T-cell (primary cell): ENCODE measurements around the gene GMPR. TPM values are rescaled to one million over a fixed set of nuclear protein-coding genes. Genes with fewer than 3 reads are reported as not detected.

ENCODE experiments used
- ATAC-seq, 4 experiments: fragments of 200-7000 bp in 3 of 4; fragments of 150-1000 bp in 1 of 4; cut with Tn5 transposase; replicated peaks in 1 of 4; 1 replicate in 3 of 4; 2 replicates in 1 of 4; pipeline ENCODE4 v1.10.0; 2021; ENCODE audit warnings: moderate library complexity in 3 of 4, mild to moderate bottlenecking in 2 of 4, moderate number of reproducible peaks in 1 of 4
- CTCF ChIA-PET, 2 donors: fragments of 300-600 bp; sonication (Branson Sonifier 250); formaldehyde crosslinking; loops; one replicate each; lab custom pipeline; 2022; ENCODE audit warnings: antibody characterized with exemption in 2 of 2; lab: Charles Lee
- POLR2A ChIA-PET, 2 donors: fragments of 300-600 bp; sonication (Branson Sonifier 250); formaldehyde crosslinking; loops; one replicate each; lab custom pipeline; 2022; ENCODE audit warnings: antibody characterized with exemption in 2 of 2; lab: Charles Lee
- DNase-seq, 35 experiments: peaks; one replicate each; pipeline versions ENCODE4 v3.0.0 to v3.0.0-alpha.2; 2013 to 2023
- H3K27ac ChIP-seq: one replicate; pipeline ENCODE4 v1.5.1; 2013; ENCODE audit warnings: low read length
- H3K27me3 ChIP-seq, 2 experiments: replicated peaks in 1 of 2; 1 replicate in 1 of 2; 2 replicates in 1 of 2; pipeline versions ENCODE4 v1.6.1 to v1.7.0; 2013; ENCODE audit warnings: low read length in 1 of 2, mixed read lengths in 1 of 2; ENCODE audit not compliant: control insufficient read depth in 2 of 2, insufficient read depth in 2 of 2; ENCODE audit errors: extremely low read depth in 1 of 2
- H3K36me3 ChIP-seq, 2 donors: 1 replicate in 1 of 2; 2 replicates in 1 of 2; pipeline versions ENCODE4 v1.6.1 to v1.7.0; 2013; ENCODE audit warnings: low read length in 1 of 2; ENCODE audit not compliant: control insufficient read depth in 2 of 2, insufficient read depth in 1 of 2; ENCODE audit errors: extremely low read depth in 1 of 2
- H3K4me1 ChIP-seq, 2 experiments: 1 replicate in 1 of 2; 2 replicates in 1 of 2; pipeline versions ENCODE4 v1.6.1 to v1.7.0; 2013; ENCODE audit warnings: low read length in 2 of 2, mixed read lengths in 1 of 2; ENCODE audit not compliant: insufficient read depth in 2 of 2, control insufficient read depth in 1 of 2; ENCODE audit errors: extremely low read depth in 1 of 2
- H3K4me3 ChIP-seq, 2 donors: 1 replicate in 1 of 2; 2 replicates in 1 of 2; pipeline versions ENCODE4 v1.5.1 to v1.7.0; 2013; ENCODE audit warnings: mild to moderate bottlenecking in 2 of 2, low read length in 1 of 2, moderate library complexity in 1 of 2; ENCODE audit not compliant: control insufficient read depth in 1 of 2; ENCODE audit errors: extremely low read depth in 1 of 2
- H3K9me3 ChIP-seq: 2 replicates; pipeline ENCODE4 v1.7.0; 2013
- H3K27ac Mint-ChIP-seq, 2 donors: one replicate each; pipeline ENCODE4 v1.8.0; 2020 to 2021; ENCODE audit warnings: mild to moderate bottlenecking in 2 of 2, mixed read lengths in 2 of 2
- H3K27me3 Mint-ChIP-seq, 2 donors: one replicate each; pipeline ENCODE4 v1.8.0; 2021 to 2022; ENCODE audit warnings: mixed read lengths in 2 of 2
- H3K36me3 Mint-ChIP-seq: one replicate; pipeline ENCODE4 v1.8.0; 2021; ENCODE audit warnings: mixed read lengths
- H3K4me1 Mint-ChIP-seq, 3 donors: one replicate each; pipeline ENCODE4 v1.8.0; 2020 to 2022; ENCODE audit warnings: mixed read lengths in 3 of 3, mild to moderate bottlenecking in 1 of 3
- H3K4me3 Mint-ChIP-seq, 3 donors: one replicate each; pipeline ENCODE4 v1.8.0; 2020 to 2022; ENCODE audit warnings: mild to moderate bottlenecking in 3 of 3, mixed read lengths in 3 of 3, moderate library complexity in 3 of 3
- H3K9me3 Mint-ChIP-seq, 3 donors: one replicate each; pipeline ENCODE4 v1.8.0; 2020 to 2022; ENCODE audit warnings: mixed read lengths in 3 of 3
- WGBS: methylation state at CpG from one replicate; pipeline ENCODE4 v1.1.5; 2013; ENCODE audit warnings: missing lambda C conversion rate; ENCODE audit not compliant: insufficient coverage; 5-methylcytosine and 5-hydroxymethylcytosine counted together
- total RNA-seq, 35 experiments: library from RNA in 6 of 35; stranded (reverse) in 6 of 35; fragments of 120-200 nt in 1 of 35; gene quantifications; one replicate each; pipeline versions ENCODE4 v1.2.1 to v1.2.4 and lab custom pipeline; 2013 to 2026

Gene GMPR
- total RNA-seq, 5 donors from 2014 or later (not counting 1 experiment from before 2014, with no cell fraction given), result 0.26 to 1.4 (median 0.68) TPM

DNA sequence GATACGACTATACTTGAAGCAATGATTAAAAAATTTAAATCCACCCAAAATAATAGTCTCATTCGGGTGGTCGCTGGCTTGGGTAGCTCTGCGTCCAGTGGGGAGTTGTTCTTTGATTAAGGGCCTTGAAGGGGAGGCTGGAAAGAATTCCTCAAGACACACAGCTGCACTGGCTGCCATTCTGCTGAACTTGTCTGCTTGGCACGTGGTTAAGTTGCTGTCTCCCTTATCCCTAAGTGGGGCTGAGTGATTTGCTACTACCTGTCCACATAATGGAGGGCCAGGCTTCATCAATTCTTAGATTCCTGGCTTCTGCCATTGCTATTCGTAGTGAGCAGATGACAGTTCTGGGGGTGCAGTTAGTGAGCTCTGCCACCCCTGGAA, 98.5 kb downstream of the GMPR start:
- Mint-ChIP-seq H3K9me3 (no peaks in the 10 kb centered on the region), H3K27me3 (no peaks in the 10 kb centered on the region), H3K4me3 (no peak overlapping the region), H3K36me3 (peaks cover 3% of the 10 kb centered on the region), H3K27ac (no peak overlapping the region), H3K4me1 (no peaks in the 10 kb centered on the region)
- ATAC-seq (no peak), DNase-seq (no peak)
- H3K27ac ChIP-seq, result no peak overlapping the region
- WGBS, result 93% methylated on average over 2 of the region's 6 CpGs
- peaks cover under 1 to 5% of the 10 kb centered on the region in 2 experiments for H3K4me1 ChIP-seq
- POLR2A ChIA-PET, result no interaction called here
- CTCF ChIA-PET, result no interaction called here
- no peaks in the 10 kb centered on the region for H3K9me3 ChIP-seq
- H3K27me3 ChIP-seq, result no peaks in the 10 kb centered on the region
- no peak overlapping the region for H3K4me3 ChIP-seq
- no peaks in the 10 kb centered on the region for H3K36me3 ChIP-seq

DNA sequence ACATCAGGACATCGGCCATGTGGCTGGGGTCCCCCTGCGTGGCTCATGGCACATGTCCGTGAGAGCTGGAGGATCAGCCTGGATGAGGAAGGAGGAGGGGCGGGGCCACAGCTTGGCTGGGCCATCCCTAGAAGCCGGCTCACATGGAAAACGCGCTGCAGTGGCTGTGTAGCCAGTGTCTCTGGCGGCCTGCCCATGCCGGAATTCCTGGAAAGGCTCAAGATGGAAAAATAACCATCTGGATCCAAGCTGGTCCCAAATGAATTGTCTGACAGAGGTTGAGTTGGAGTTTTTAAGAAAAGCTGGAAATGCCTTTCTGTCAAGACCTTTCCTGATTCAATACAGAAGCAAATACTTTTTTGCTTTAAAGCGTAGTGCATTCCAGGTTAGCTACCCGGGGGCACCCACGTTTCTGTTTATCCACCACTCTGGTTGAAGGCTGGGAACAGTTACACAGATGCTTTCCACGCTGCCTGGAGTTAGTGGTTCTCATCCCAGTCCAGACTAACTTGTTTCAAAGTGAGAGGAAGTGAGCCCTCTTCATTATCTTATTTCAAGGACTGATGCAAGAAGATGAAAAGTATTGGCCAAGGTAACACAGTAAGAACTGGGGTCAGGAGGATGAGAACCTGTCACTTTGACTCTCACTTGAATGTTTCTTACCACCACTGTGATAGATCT, 99.0 kb downstream of the GMPR start:
- ATAC-seq (no peak), DNase-seq (no peak)
- no peak overlapping the region for H3K27ac Mint-ChIP-seq
- H3K27me3 ChIP-seq, result no peaks in the 10 kb centered on the region
- H3K4me1 Mint-ChIP-seq, result no peaks in the 10 kb centered on the region
- H3K36me3 ChIP-seq, result no peaks in the 10 kb centered on the region
- H3K4me1 ChIP-seq, result no peaks in the 10 kb centered on the region
- peaks cover 3% of the 10 kb centered on the region for H3K36me3 Mint-ChIP-seq
- POLR2A ChIA-PET, result no interaction called here
- no peaks in the 10 kb centered on the region for H3K9me3 ChIP-seq
- no peaks in the 10 kb centered on the region for H3K27me3 Mint-ChIP-seq
- H3K4me3 ChIP-seq, result no peak overlapping the region
- 99% methylated on average over 11 of the region's 13 CpGs for WGBS
- no peak overlapping the region for H3K4me3 Mint-ChIP-seq
- CTCF ChIA-PET, result no interaction called here
- no peaks in the 10 kb centered on the region for H3K9me3 Mint-ChIP-seq
- H3K27ac ChIP-seq, result no peak overlapping the region

DNA sequence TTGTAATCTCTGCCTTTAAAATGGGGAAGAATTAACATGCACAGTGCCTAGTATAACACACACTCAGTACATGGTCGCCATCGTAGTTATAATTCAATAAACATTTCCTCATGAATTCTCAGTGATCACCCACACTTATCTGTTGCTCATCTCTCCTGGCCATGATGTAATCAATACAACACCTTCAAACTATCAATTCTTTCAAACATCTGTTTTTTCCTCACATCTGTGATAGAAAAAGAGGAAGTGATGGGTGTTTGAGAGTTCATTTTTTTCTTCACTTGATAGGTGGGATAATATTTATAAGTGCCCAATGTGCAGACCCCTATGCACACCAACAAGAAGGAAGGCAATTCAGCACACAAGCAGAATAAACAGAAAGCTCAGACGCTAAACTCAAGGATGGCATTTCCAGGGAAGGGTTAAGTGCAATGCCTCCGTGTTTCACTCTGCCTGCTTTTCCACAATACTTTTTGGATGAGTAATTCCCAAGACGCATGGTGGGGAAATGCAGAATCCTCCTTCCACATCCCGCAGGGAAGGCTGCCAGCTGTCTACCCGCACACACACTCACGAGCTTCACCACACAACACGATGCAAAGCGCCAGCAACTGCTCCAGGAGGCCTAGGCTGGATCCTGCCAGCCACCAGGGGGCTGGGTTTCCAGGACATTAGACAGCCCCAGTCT, 100.3 kb downstream of the GMPR start:
- no peak for ATAC-seq
- Histone ChIP-seq H3K36me3 (no peaks in the 10 kb centered on the region), H3K4me1 (no peaks in the 10 kb centered on the region), H3K4me3 (no peak overlapping the region), H3K27ac (no peak overlapping the region), H3K9me3 (no peaks in the 10 kb centered on the region), H3K27me3 (no peaks in the 10 kb centered on the region)
- ChIA-PET CTCF (interaction anchor here (0.6 kb wide), 2 partner anchors 35 to 42 kb away, joined by 3 read pairs; no protein-coding TSS in a partner anchor), POLR2A (no interaction called here)
- Mint-ChIP-seq H3K27ac (no peak overlapping the region), H3K4me1 (peaks cover 0 to 2% (median 0%) of the 10 kb centered on the region in 3 donors), H3K27me3 (no peaks in the 10 kb centered on the region), H3K36me3 (peaks cover 6% of the 10 kb centered on the region), H3K4me3 (no peak overlapping the region), H3K9me3 (no peaks in the 10 kb centered on the region)
- WGBS, result 95% methylated on average over 5 of the region's 10 CpGs
- DNase-seq, result no peak

GRCh38 chr6:16339265-16339587, 100.8 kb downstream of the GMPR start:
- no peak overlapping the region for H3K4me3 Mint-ChIP-seq
- no peaks in the 10 kb centered on the region for H3K27me3 ChIP-seq
- H3K36me3 Mint-ChIP-seq, result peaks cover 6% of the 10 kb centered on the region
- no peak overlapping the region for H3K27ac ChIP-seq
- no peaks in the 10 kb centered on the region for H3K27me3 Mint-ChIP-seq
- H3K27ac Mint-ChIP-seq, result no peak overlapping the region
- H3K9me3 ChIP-seq, result no peaks in the 10 kb centered on the region
- H3K4me1 Mint-ChIP-seq, result peaks cover 0 to 2% (median 0%) of the 10 kb centered on the region in 3 donors
- no peaks in the 10 kb centered on the region for H3K9me3 Mint-ChIP-seq
- H3K36me3 ChIP-seq, result no peaks in the 10 kb centered on the region
- H3K4me3 ChIP-seq, result no peak overlapping the region
- ATAC-seq (no peak), DNase-seq (no peak)
- no peaks in the 10 kb centered on the region for H3K4me1 ChIP-seq
- 60% methylated on average over 1 of the region's 3 CpGs for WGBS
- ChIA-PET POLR2A (no interaction called here), CTCF (interaction anchor here in 1 of 2 donors (0.6 kb wide), 2 partner anchors 34 to 281 kb away, joined by 3 read pairs; no protein-coding TSS in a partner anchor)

DNA sequence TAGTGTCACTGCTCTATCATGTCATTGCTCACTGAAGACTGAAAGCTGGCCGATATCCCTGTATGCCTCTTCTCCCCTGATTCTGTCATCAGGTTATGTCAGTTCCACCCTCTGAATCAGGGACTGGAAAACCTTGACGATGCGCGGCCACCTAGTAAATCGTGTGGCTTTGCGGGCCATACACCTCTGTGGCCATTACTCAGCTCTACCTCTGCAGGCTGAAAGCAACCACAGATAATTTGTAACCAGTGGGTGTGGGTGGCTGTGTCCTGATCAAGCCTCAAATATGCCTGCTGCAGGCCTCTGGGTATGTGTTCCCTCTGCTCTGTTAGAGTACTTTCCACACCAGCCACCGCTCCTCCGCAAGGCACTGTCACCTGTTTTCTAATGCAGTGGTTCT, 105.2 kb downstream of the GMPR start:
- H3K27me3 Mint-ChIP-seq, result no peaks in the 10 kb centered on the region
- no peak overlapping the region for H3K4me3 ChIP-seq
- peaks cover 0 to 2% (median 0%) of the 10 kb centered on the region in 3 donors for H3K4me1 Mint-ChIP-seq
- H3K27ac ChIP-seq, result no peak overlapping the region
- DNase-seq (no peak), ATAC-seq (no peak)
- WGBS, result 97% methylated on average over 3 of the region's 8 CpGs
- CTCF ChIA-PET, result interaction anchor here in 1 of 2 donors (1.0 kb wide), 1 partner anchor 11 kb away, joined by 3 read pairs; no protein-coding TSS in a partner anchor
- no peak overlapping the region for H3K4me3 Mint-ChIP-seq
- H3K4me1 ChIP-seq, result no peaks in the 10 kb centered on the region
- H3K36me3 Mint-ChIP-seq, result peaks cover 12% of the 10 kb centered on the region
- no peaks in the 10 kb centered on the region for H3K9me3 Mint-ChIP-seq
- no peaks in the 10 kb centered on the region for H3K9me3 ChIP-seq
- H3K27ac Mint-ChIP-seq, result no peak overlapping the region
- POLR2A ChIA-PET, result no interaction called here
- H3K36me3 ChIP-seq, result no peaks in the 10 kb centered on the region
- no peaks in the 10 kb centered on the region for H3K27me3 ChIP-seq

DNA sequence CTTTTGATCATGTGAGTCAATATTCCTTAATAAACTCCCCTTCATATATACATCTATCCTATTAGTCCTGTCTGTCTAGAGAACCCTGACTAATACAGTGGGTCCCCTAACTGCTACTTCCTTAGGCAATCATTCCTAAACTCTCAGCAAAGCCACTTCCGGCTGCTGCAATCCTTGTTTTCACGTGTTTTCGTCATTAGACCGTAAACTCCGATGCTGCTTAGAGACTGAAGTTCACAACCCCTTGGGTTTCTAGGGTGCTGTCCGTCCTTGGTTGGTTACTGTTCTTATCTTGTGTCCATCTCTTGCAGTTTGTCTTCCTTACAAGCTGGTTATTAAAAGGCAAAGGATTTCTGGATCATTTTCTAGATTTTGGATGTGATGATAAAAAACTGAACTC, 106.4 kb downstream of the GMPR start:
- Mint-ChIP-seq H3K27ac (no peak overlapping the region), H3K9me3 (no peaks in the 10 kb centered on the region), H3K4me1 (peaks cover 0 to 2% (median 0%) of the 10 kb centered on the region in 3 donors), H3K27me3 (no peaks in the 10 kb centered on the region), H3K4me3 (no peak overlapping the region), H3K36me3 (peaks cover 16% of the 10 kb centered on the region)
- H3K36me3 ChIP-seq, result no peaks in the 10 kb centered on the region
- 90% methylated on average over 6 of the region's 6 CpGs for WGBS
- ChIA-PET POLR2A (no interaction called here), CTCF (no interaction called here)
- no peaks in the 10 kb centered on the region for H3K9me3 ChIP-seq
- DNase-seq (no peak), ATAC-seq (no peak)
- no peaks in the 10 kb centered on the region for H3K27me3 ChIP-seq
- H3K27ac ChIP-seq, result no peak overlapping the region
- H3K4me3 ChIP-seq, result no peak overlapping the region
- H3K4me1 ChIP-seq, result no peaks in the 10 kb centered on the region
